Activated gamma-delta T cell treated with Interleukin-2 at 50 U/mL for 16 hours (primary cell): ENCODE measurements around the gene ZBTB7C.
A peak's percentile ranks its signal among the peaks of the same experiment; 100 is the strongest.

Experiments
- DNase-seq: peaks from one replicate; pipeline ENCODE4 v3.0.0-alpha.2; 2020

The ZBTB7C gene

GRCh38 chr18:48181857-48182256, 227.3 kb downstream of the ZBTB7C start:
- no peak for DNase-seq

DNA sequence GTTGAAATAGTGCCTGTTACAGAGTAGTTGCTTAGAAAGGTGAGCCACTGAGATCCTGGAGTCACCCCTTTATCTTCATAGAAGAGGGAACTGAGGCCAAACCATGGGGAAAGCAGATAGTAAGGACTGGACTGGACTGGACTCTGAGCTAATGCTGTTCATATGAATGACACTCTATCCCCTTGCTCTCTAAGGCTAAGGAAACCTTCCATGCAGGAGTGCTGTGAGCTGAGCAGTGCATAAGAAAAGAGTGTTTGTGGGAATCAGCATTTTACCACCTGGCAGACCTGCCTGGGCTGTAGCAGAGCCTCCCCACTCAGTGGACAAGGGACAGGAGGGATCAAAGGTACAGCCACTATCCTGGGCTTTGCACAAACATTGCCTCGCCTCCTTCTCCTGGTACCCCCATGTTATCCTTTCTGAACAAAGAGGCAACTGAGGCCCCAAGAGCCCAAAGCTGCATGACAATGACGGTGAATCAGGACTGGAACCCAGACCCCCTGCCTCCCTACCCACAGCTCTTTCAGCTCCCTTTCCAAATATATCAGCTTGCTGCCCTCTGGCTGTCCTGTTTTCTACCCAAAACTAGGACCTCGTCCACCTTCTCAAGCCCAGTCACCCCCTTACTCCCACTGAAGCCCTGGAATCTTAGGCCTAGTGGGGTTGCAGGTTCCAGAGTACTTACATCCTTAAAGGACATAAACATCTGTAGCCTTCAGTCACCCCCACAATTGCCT, 227.9 kb downstream of the ZBTB7C start:
- no peak for DNase-seq

- no peak for DNase-seq
Measured at GRCh38 chr18:48179666-48180065, 229.5 kb downstream of the ZBTB7C start.

DNA sequence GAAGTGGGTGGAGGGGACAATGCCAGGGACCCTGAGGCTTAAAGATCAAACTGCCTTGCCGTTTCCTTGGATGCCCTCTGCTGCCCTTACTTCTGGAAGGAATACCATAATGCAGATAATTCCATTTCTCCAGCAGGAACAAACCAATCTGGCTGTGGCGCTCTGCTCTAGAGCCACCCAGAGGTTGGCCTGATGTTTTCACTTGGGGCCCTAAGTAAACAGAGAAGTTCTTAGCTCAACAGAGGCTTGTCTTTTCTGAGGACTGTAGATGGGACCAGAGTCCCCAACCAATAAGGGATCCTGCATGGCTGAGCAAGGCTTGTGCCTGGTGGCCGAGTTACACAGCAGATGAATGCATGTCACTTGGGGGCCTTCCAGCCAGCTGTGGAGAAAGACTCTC, 230.2 kb downstream of the ZBTB7C start:
- DNase-seq = no peak

DNA sequence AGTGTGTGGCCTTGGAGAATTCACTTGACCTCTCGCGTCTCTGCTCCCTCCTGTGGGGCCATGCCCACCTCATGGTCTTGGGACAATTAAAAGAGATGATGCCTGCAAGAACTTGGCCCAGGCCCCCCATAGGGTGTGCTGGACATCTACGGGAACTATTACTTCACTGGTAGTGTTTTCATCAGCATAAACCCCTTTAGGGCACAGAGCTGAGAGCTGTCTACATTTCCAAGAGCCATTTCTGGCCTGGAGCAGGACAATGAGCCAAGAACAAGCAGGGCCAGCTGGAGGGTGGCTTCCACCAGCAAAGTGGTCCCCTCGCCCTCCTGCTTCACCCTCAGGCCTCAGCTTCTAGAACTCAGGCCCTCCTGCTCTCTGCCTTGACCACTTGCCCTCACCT, 232.3 kb downstream of the ZBTB7C start:
- DNase-seq = no peak

DNA sequence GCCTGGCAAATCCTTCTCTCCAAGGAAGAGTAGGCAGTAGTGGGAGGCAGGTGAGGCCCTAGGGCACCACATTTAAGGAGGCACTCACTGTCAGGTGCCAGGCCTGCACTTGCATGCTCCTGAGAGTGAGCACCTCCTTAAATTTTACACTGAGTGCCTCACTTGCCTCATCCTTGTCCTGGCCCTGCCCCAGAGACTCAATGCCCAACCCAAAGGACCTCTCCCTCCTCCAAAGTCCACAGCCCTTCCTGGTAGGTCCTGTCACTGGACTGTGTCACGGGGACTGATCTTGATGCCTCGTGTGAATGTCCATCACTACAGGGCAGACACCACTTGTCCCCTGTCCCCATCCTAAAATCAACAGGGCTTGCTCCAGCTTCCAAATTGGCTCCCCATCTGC, 235.6 kb downstream of the ZBTB7C start:
- no peak for DNase-seq

- DNase-seq = no peak
Measured at GRCh38 chr18:48172226-48173006, 236.8 kb downstream of the ZBTB7C start.

GRCh38 chr18:48171490-48172188, 237.5 kb downstream of the ZBTB7C start:
- no peak for DNase-seq

DNA sequence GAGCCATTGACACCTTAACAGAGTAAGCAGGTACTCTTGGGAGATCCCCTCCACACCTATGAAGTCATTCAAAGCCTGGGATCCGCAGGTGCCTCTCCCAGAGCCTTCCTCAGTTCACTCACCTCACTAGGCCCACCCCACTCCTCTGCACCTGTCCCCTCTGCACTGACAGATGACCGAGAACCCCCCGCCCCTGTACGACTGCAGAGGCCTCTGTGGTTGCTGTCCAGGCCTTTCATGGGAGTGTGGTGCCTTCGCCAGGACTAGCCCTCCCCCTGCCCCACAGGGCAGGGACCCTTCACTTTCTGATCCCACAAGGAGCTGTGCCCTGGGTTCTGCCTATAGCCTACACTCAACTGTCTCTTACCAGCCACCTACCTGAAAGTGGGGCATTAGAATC, 238.5 kb downstream of the ZBTB7C start:
- DNase-seq = no peak

- no peak for DNase-seq
Measured at GRCh38 chr18:48168861-48169260, 240.3 kb downstream of the ZBTB7C start.

GRCh38 chr18:48167897-48168253, 241.3 kb downstream of the ZBTB7C start:
- DNase-seq = no peak

DNA sequence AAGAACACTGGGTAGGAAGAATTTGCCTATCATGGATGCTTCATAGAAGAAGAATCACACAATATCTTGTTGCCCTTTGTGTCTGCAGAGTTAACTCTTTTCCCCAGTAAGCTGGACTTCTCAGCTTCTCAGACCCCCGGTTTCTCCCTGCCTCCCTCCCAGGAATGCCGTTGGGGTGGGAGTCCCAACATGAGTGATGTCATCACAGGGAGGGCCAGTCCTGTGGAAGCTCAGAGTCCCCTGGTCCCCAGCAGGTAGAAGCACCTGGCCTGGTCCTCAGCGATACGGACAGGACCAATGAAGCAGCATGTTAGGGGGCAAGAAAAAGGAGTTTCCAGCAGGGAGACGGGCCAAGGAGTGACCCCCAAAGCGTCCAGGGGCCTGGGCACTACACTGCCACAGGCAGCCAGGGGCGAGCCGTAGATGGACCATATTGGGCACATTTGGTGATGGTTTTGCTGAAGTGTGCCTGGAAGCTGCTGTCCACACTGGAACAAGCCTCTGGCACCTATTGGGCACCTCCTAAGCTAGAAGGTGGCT, 242.8 kb downstream of the ZBTB7C start:
- no peak for DNase-seq

DNA sequence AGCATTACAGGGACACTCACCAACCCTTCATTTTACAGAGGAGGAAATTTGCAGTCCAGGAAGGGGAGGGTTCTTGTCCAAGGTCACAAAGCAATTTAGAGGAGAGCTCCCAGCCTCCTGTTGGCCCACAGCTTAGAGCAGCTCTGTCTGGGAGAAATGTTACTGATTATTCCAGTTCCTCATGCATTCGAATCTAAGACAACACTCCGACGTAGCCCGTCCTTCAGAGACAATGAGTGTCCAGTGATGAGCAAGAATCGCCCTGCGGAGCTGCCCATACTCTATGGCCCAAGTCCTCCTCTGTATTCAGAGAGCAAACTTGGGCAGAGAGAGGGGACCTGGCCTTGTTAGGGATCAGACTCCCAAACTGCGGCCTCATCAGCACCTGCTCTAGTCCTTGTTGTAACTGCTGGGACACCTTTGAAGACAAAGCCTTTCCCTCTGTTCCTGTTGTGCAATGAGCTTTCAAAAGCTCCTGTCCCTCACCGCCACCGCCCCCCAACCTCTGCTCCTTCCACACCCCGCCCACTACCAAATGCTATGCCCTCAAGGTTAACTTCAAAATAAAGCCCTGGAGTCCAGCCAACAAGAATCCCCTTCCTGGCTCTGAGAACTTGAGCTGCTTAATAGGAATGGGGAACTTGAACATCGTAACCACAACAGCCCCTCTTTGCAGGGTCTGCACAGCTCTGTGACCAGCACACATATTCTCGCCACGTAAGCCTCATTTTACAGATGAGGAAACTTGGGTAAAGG, 243.9 kb downstream of the ZBTB7C start:
- DNase-seq = no peak

DNA sequence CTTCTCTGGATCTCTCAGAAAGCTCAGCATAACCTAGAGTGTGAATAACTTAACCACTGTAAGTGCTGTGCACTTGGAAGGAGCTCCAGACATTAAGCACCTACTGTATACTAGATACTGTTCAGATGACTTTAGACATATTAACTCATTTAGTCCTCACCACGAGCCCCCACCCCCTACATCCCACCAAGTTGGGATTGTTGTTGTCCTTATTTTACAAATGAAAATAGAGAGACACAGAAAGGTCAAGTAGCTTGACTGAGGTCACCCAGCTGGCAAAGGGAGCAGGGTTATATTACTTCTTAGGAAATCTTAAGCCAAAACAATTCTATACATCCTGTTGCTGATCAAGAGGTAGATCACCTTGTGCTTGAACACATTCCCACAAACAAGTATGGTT, 244.5 kb downstream of the ZBTB7C start:
- DNase-seq = no peak

- DNase-seq = no peak
Measured at GRCh38 chr18:48164116-48164515, 245.1 kb downstream of the ZBTB7C start.

DNA sequence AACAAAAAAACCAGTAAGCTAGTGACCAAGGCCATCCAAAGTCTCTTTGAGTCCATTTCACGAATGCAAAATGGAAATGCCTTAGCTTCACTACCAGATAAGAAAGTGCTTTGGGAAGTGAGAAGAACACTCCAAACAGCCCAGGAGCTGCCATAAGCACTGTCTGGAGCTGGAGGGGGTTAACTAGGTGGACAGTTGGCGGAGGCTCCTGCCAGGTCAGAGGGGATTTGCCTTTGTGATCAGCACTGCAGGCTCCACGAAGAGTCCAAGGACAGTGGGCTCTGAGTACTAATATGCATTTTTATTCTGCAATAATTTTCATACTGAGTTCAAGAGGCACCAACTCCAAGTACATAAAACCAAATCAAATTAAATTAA, 245.5 kb downstream of the ZBTB7C start:
- DNase-seq = no peak

- no peak for DNase-seq
Measured at GRCh38 chr18:48162956-48163737, 246.0 kb downstream of the ZBTB7C start.

GRCh38 chr18:48161911-48162698, 247.1 kb downstream of the ZBTB7C start:
- no peak for DNase-seq

- DNase-seq = peak; percentile 43
Measured at GRCh38 chr18:48161191-48161910, 247.8 kb downstream of the ZBTB7C start.

- DNase-seq = no peak
Measured at GRCh38 chr18:48160622-48161021, 248.6 kb downstream of the ZBTB7C start.

- no peak for DNase-seq
Measured at GRCh38 chr18:48159816-48160215, 249.4 kb downstream of the ZBTB7C start.
